Measurements from ENCODE around the gene IL11. TPM values are rescaled to one million over a fixed set of nuclear protein-coding genes. Genes with fewer than 3 reads are reported as not detected.

The IL11 gene
- total and polyA plus RNA-seq, 2 of the 13 experiments (the other 11 are each of a cell fraction or from before 2014, with no cell fraction given): 2.5 to 2.9 TPM

GRCh38 chr19:55407800-55408532 is 37.7 kb upstream of the IL11 start (continued):
- TF ChIP-seq ZNF646 (CRISPR knock-in tag; IDR thresholded peaks at IDR 0.05) (no peak), ZNF639 (CRISPR knock-in tag; conservative IDR thresholded peaks at IDR 0.05) (0 out of 2 replicates have a peak, but pooled peaks have one; percentile 38), BRD4 (CRISPR knock-in tag; IDR thresholded peaks at IDR 0.05) (no peak), ZNF589 (CRISPR knock-in tag; conservative IDR thresholded peaks at IDR 0.05) (0 out of 2 replicates have a peak, but pooled peaks have one; percentile 56), ATAD3A (CRISPR knock-in tag; IDR thresholded peaks at IDR 0.05) (no peak), ZNF343 (CRISPR knock-in tag; IDR thresholded peaks at IDR 0.05) (peak; percentile 72; the same call in 1 of the 2 replicates), ZNF644 (CRISPR knock-in tag; IDR thresholded peaks at IDR 0.05; ENCODE audit: low read depth) (peak; percentile 62; the same call in 1 of the 2 replicates), HOXA5 (CRISPR knock-in tag; IDR thresholded peaks at IDR 0.05) (peak; percentile 78; the same call in 1 of the 2 replicates), ZNF318 (CRISPR knock-in tag; IDR thresholded peaks at IDR 0.05) (0 out of 2 replicates have a peak, but pooled peaks have one; percentile 63), ZNF558 (CRISPR knock-in tag; IDR thresholded peaks at IDR 0.05; ENCODE audit: borderline replicate concordance) (peak; percentile 54; the same call in 1 of the 2 replicates), SAP130 (CRISPR knock-in tag; IDR thresholded peaks at IDR 0.05; ENCODE audit: low read depth) (peak; percentile 64), ESRRA (CRISPR knock-in tag; IDR thresholded peaks at IDR 0.05; ENCODE audit: low read depth) (peak; percentile 35; the same call in 1 of the 2 replicates), JUND (CRISPR knock-in tag; IDR thresholded peaks at IDR 0.05) (peak; percentile 52; the same call in 1 of the 2 replicates)
